ENCODE measurements around the gene ONECUT3. TPM values are rescaled to one million over a fixed set of nuclear protein-coding genes. Genes with fewer than 3 reads are reported as not detected.

The ONECUT3 gene
- total and polyA plus RNA-seq, 9 of the 15 experiments (the other 6 are each of a cell fraction or from before 2014, with no cell fraction given) = not detected

DNA sequence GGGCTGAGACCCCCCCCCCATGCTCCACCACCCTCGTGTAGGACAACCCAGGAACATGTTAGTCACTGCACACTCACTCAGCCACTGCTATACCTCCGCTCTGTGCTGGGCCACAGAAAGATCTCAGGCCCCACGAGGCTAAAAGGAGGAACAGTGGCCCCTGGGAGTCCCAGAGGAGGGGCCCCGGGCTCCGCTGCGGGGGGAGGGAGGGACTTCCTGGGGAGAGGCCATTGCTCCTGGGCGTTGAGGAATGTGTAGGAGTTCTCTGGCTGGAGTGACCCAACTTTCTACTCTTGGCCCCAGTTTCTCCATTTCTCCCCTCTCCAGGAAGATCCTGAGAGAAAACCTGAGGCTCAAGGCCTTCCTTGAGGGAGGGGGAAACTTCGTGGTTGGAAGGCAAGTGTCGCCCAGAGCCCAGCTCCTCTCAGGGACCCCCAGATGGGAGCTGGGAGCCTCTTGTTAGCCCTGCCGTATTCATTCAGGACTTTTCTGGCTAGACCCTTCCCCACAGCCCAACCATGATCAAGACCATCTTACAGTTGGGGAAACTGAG is 13.6 kb downstream of the ONECUT3 start (continued):
- TF ChIP-seq, protein P1, sequence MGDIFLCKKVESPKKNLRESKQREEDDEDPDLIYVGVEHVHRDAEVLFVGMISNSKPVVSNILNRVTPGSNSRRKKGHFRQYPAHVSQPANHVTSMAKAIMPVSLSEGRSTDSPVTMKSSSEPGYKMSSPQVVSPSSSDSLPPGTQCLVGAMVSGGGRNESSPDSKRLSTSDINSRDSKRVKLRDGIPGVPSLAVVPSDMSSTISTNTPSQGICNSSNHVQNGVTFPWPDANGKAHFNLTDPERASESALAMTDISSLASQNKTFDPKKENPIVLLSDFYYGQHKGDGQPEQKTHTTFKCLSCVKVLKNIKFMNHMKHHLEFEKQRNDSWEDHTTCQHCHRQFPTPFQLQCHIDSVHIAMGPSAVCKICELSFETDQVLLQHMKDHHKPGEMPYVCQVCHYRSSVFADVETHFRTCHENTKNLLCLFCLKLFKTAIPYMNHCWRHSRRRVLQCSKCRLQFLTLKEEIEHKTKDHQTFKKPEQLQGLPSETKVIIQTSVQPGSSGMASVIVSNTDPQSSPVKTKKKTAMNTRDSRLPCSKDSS (IDR thresholded peaks at IDR 0.05; ENCODE audit: low read depth, partially characterized antibody) = no peak
- TF ChIP-seq FOSL1 (tag; conservative IDR thresholded peaks at IDR 0.05) = peak; percentile 44
- no peak for TF ChIP-seq HCFC1 (IDR thresholded peaks at IDR 0.05; ENCODE audit: low read depth, low read length)
- no peak for TF ChIP-seq CBFA2T2 (conservative IDR thresholded peaks at IDR 0.05)
- no peak for TF ChIP-seq ZNF75A (CRISPR knock-in tag; IDR thresholded peaks at IDR 0.05)
- no peak for TF ChIP-seq ASH1L (IDR thresholded peaks at IDR 0.05; ENCODE audit: borderline replicate concordance, low read depth, partially characterized antibody)
- no peak for TF ChIP-seq FOS (IDR thresholded peaks at IDR 0.05; ENCODE audit: extremely low read depth, insufficient read length)
- TF ChIP-seq, protein P2, sequence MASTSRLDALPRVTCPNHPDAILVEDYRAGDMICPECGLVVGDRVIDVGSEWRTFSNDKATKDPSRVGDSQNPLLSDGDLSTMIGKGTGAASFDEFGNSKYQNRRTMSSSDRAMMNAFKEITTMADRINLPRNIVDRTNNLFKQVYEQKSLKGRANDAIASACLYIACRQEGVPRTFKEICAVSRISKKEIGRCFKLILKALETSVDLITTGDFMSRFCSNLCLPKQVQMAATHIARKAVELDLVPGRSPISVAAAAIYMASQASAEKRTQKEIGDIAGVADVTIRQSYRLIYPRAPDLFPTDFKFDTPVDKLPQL (IDR thresholded peaks at IDR 0.05; ENCODE audit: extremely low read depth, insufficient read length) = no peak
- no peak for TF ChIP-seq PCBP1 (IDR thresholded peaks at IDR 0.05; ENCODE audit: low read depth, low read length, poor library complexity, severe bottlenecking)
- TF ChIP-seq RBBP5 (IDR thresholded peaks at IDR 0.05; ENCODE audit: borderline replicate concordance, insufficient read depth, low read length, poor library complexity, severe bottlenecking) = no peak
- TF ChIP-seq, protein P3, sequence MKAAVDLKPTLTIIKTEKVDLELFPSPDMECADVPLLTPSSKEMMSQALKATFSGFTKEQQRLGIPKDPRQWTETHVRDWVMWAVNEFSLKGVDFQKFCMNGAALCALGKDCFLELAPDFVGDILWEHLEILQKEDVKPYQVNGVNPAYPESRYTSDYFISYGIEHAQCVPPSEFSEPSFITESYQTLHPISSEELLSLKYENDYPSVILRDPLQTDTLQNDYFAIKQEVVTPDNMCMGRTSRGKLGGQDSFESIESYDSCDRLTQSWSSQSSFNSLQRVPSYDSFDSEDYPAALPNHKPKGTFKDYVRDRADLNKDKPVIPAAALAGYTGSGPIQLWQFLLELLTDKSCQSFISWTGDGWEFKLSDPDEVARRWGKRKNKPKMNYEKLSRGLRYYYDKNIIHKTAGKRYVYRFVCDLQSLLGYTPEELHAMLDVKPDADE (conservative IDR thresholded peaks at IDR 0.05; ENCODE audit: control insufficient read depth, low read depth, low read length) = no peak
- TF ChIP-seq, protein P4, sequence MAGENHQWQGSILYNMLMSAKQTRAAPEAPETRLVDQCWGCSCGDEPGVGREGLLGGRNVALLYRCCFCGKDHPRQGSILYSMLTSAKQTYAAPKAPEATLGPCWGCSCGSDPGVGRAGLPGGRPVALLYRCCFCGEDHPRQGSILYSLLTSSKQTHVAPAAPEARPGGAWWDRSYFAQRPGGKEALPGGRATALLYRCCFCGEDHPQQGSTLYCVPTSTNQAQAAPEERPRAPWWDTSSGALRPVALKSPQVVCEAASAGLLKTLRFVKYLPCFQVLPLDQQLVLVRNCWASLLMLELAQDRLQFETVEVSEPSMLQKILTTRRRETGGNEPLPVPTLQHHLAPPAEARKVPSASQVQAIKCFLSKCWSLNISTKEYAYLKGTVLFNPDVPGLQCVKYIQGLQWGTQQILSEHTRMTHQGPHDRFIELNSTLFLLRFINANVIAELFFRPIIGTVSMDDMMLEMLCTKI (IDR thresholded peaks at IDR 0.05; ENCODE audit: partially characterized antibody) = no peak
- no peak for TF ChIP-seq NELFE (IDR thresholded peaks at IDR 0.05; ENCODE audit: insufficient read depth, insufficient read length)
- no peak for TF ChIP-seq SIN3A (IDR thresholded peaks at IDR 0.05; ENCODE audit: borderline replicate concordance in 2 of 2, control insufficient read depth in 1 of 2, low read depth in 2 of 2, low read length in 2 of 2)
- no peak for TF ChIP-seq CXXC5 (CRISPR knock-in tag; IDR thresholded peaks at IDR 0.05)
- TF ChIP-seq, protein P5, sequence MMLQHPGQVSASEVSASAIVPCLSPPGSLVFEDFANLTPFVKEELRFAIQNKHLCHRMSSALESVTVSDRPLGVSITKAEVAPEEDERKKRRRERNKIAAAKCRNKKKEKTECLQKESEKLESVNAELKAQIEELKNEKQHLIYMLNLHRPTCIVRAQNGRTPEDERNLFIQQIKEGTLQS (IDR thresholded peaks at IDR 0.05) = no peak
- TF ChIP-seq, protein P5 (CRISPR knock-in tag; conservative IDR thresholded peaks at IDR 0.05) = no peak
- no peak for TF ChIP-seq NEUROD1 (IDR thresholded peaks at IDR 0.05; ENCODE audit: borderline replicate concordance, low read depth, low read length, partially characterized antibody)
- no peak for TF ChIP-seq ZNF232 (CRISPR knock-in tag; IDR thresholded peaks at IDR 0.05)
- no peak for TF ChIP-seq ZNF695 (CRISPR knock-in tag; IDR thresholded peaks at IDR 0.05)
- peak; percentile 69; the same call in 1 of the 2 replicates for TF ChIP-seq ZBTB7A (IDR thresholded peaks at IDR 0.05; ENCODE audit: borderline replicate concordance, control insufficient read depth, low read depth, low read length)
- TF ChIP-seq NUFIP1 (IDR thresholded peaks at IDR 0.05; ENCODE audit: partially characterized antibody) = no peak
